HepG2 (cell line): Measurements from ENCODE around the gene RASA2. TPM values are rescaled to one million over a fixed set of nuclear protein-coding genes. Genes with fewer than 3 reads are reported as not detected.

ENCODE experiments used
- DZIP1 ChIP-seq: sonication (generic); formaldehyde crosslinking; IDR thresholded peaks from 2 replicates; pipeline ENCODE4 v1.5.0; 2020; ENCODE audit warnings: mild to moderate bottlenecking, missing genetic modification reagents
- HOMEZ ChIP-seq: IDR thresholded peaks from 2 replicates; pipeline ENCODE4 v1.6.1; 2016; ENCODE audit warnings: low read depth
- KAT7 ChIP-seq: IDR thresholded peaks from 2 replicates; pipeline ENCODE4 v1.6.1; 2018; ENCODE audit warnings: borderline replicate concordance, missing compliant biosample characterization
- LCORL ChIP-seq, 2 experiments: fragments of 450-650 bp in 1 of 2; sonication (generic) in 1 of 2; formaldehyde crosslinking in 1 of 2; IDR thresholded peaks; 2 replicates each; pipeline versions ENCODE4 v1.5.0 to v1.6.1; 2017 to 2020; ENCODE audit warnings: antibody characterized with exemption in 1 of 2, missing genetic modification reagents in 1 of 2
- RXRB ChIP-seq: IDR thresholded peaks from 2 replicates; pipeline ENCODE4 v1.6.1; 2016; ENCODE audit warnings: borderline replicate concordance, missing genetic modification reagents, missing compliant biosample characterization
- ZNF597 ChIP-seq: sonication (generic); formaldehyde crosslinking; IDR thresholded peaks from 2 replicates; pipeline ENCODE4 v1.5.0; 2020; ENCODE audit warnings: missing genetic modification reagents
- ZSCAN31 ChIP-seq: sonication (generic); formaldehyde crosslinking; IDR thresholded peaks from 2 replicates; pipeline ENCODE4 v1.5.0; 2020; ENCODE audit warnings: low read depth, mild to moderate bottlenecking, missing genetic modification reagents
- polyA plus RNA-seq, 8 experiments: library from polyadenylated mRNA; depleted of rRNA in 3 of 8; stranded (reverse) in 7 of 8; unstranded in 1 of 8; fragments of >200 nt; fragmentation: Illumina TruSeq in 4 of 8; extraction: Trizol in 4 of 8; gene quantifications; 2 replicates each; pipeline versions ENCODE4 v1.2.1 to v1.2.3, GENCODE V29; 2011 to 2016; ENCODE audit warnings: low read depth in 4 of 8, missing spikeins in 1 of 8, mixed read lengths in 1 of 8; ENCODE audit not compliant: insufficient read depth in 1 of 8
- total RNA-seq, 5 experiments: library from RNA; depleted of rRNA; stranded (reverse); fragments of >200 nt; fragmentation: Illumina TruSeq; extraction: Trizol; gene quantifications; 2 replicates each; pipeline ENCODE4 v1.2.3, GENCODE V29; 2016; ENCODE audit warnings: low read depth in 1 of 5

The RASA2 gene
- total and polyA plus RNA-seq, 2 of the 13 experiments (the other 11 are each of a cell fraction or from before 2014, with no cell fraction given) = 5.4 to 8.5 TPM

GRCh38 chr3:141663993-141664392 is 177.2 kb downstream of the RASA2 start (continued):
- TF ChIP-seq DZIP1 = no peak
- TF ChIP-seq LCORL (IDR thresholded peaks at IDR 0.05) = no peak
- TF ChIP-seq LCORL (CRISPR knock-in tag; IDR thresholded peaks at IDR 0.05) = no peak
- TF ChIP-seq RXRB (CRISPR knock-in tag) = 0 out of 2 replicates have a peak, but pooled peaks have one; percentile 21
- TF ChIP-seq HOMEZ (CRISPR knock-in tag) = no peak
- TF ChIP-seq ZSCAN31 (CRISPR knock-in tag) = no peak
- no peak for TF ChIP-seq KAT7 (CRISPR knock-in tag)
- no peak for TF ChIP-seq ZNF597

Other genes starting within 250 kb of the RASA2 start
- gene ZBTB38, start 118.5 kb upstream of the RASA2 start, total RNA-seq (2016; rRNA removed; fragmentation: Illumina TruSeq; extraction: Trizol) = 51.7 and 77.9 TPM in 2 replicates
- 20.4 and 26.8 TPM in 2 replicates for gene ZBTB38, start 118.5 kb upstream of the RASA2 start, polyA plus RNA-seq (2011; rRNA removed)